Cardiac muscle cell (in vitro differentiated cells and primary cell): ENCODE measurements around the gene PTPRK. TPM values are rescaled to one million over a fixed set of nuclear protein-coding genes. Genes with fewer than 3 reads are reported as not detected.
A peak's percentile ranks its signal among the peaks of the same experiment; 100 is the strongest.

ENCODE experiments used
- DNase-seq, 2 donors: peaks; one replicate each; pipeline versions ENCODE4 v3.0.0 to v3.0.0-alpha.2; 2010 to 2017; ENCODE audit warnings: low read depth in 1 of 2, low spot score in 1 of 2
- H3K27ac ChIP-seq: fragments of 200-600 bp; sonication (generic); 2 replicates; pipeline ENCODE4 v1.5.1; 2016
- H3K27me3 ChIP-seq: fragments of 200-600 bp; sonication (generic); 2 replicates; pipeline ENCODE4 v1.6.0; 2016; ENCODE audit warnings: control low read depth
- H3K36me3 ChIP-seq: fragments of 200-600 bp; sonication (generic); 2 replicates; pipeline ENCODE4 v1.5.1; 2016; ENCODE audit warnings: control low read depth
- H3K4me1 ChIP-seq: fragments of 200-600 bp; sonication (generic); 2 replicates; pipeline ENCODE4 v1.8.1; 2017; ENCODE audit warnings: low read depth, mild to moderate bottlenecking, mixed run types
- H3K4me3 ChIP-seq: fragments of 200-600 bp; sonication (generic); 2 replicates; pipeline ENCODE4 v1.5.1; 2016; ENCODE audit warnings: mild to moderate bottlenecking
- H3K9me3 ChIP-seq: fragments of 200-600 bp; sonication (generic); 2 replicates; pipeline ENCODE4 v1.5.1; 2017; ENCODE audit warnings: low read depth, mild to moderate bottlenecking, control low read depth
- polyA plus RNA-seq: library from polyadenylated mRNA; unstranded; fragments of >200 nt; fragmentation: Nextera tagmentation; extraction: Ambion mirVana; gene quantifications from 2 replicates; pipeline ENCODE4 v1.2.1, GENCODE V29; 2016
- total RNA-seq: library from RNA; depleted of rRNA; stranded (reverse); fragments of >200 nt; gene quantifications from 2 replicates; pipeline ENCODE4 v1.2.3, GENCODE V29; 2016
- TF ChIP-seq, protein P1 (sequence below): IDR thresholded peaks from 2 replicates; pipeline ENCODE4 v1.5.1; 2012; ENCODE audit warnings: low read depth, mild to moderate bottlenecking, low read length

Gene PTPRK
- total and polyA plus RNA-seq, 2 experiments from 2014 or later, result 48.3 to 73.1 TPM

DNA sequence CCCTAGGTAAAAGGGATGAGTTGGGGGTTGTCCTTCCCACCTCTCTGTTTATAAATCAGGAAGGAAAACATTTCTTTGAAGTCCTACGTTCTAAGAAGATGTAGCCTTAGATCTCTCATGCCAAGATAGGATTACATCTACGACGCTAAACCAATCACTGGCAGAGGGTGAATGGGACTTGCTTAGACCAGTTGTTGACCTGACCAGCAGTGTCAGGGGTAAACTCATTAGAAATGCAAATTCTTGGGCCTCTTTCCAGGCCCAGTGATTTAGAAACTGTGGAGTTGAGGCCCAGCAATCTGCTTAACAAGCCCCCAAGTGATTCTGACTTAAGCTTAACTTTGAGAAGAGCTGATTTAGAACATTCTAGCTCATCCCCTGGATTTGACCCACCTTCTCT lies 472.4 kb downstream of the PTPRK start:
- Histone ChIP-seq H3K9me3 (no peaks in the 10 kb centered on the region), H3K4me1 (peaks cover 12% of the 10 kb centered on the region), H3K27me3 (no peaks in the 10 kb centered on the region), H3K27ac (no peak overlapping the region), H3K4me3 (no peak overlapping the region), H3K36me3 (no peaks in the 10 kb centered on the region)
- DNase-seq, result no peak
- TF ChIP-seq, protein P1, sequence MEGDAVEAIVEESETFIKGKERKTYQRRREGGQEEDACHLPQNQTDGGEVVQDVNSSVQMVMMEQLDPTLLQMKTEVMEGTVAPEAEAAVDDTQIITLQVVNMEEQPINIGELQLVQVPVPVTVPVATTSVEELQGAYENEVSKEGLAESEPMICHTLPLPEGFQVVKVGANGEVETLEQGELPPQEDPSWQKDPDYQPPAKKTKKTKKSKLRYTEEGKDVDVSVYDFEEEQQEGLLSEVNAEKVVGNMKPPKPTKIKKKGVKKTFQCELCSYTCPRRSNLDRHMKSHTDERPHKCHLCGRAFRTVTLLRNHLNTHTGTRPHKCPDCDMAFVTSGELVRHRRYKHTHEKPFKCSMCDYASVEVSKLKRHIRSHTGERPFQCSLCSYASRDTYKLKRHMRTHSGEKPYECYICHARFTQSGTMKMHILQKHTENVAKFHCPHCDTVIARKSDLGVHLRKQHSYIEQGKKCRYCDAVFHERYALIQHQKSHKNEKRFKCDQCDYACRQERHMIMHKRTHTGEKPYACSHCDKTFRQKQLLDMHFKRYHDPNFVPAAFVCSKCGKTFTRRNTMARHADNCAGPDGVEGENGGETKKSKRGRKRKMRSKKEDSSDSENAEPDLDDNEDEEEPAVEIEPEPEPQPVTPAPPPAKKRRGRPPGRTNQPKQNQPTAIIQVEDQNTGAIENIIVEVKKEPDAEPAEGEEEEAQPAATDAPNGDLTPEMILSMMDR, result no peak

DNA sequence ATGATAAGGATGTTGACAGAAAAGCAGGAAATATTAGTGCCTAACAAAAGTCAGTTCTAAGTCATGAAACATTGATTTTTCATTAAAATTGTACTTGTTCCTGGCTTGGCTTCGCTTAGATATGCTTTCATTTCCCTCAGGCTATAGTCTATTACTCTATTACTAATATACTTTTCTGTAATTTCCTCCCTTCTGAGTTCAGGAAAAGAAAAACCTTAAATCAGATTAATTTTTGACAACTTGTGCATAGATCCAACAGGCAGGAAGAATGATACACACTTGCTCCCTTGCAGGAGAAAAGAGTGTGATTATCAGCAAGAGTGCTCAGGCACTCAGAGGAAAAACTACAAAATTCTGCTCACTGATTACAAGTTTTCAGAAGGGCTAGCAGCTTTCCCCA lies 474.4 kb downstream of the PTPRK start:
- peaks cover 13% of the 10 kb centered on the region for H3K4me1 ChIP-seq
- no peaks in the 10 kb centered on the region for H3K27me3 ChIP-seq
- no peaks in the 10 kb centered on the region for H3K9me3 ChIP-seq
- H3K27ac ChIP-seq, result peak overlapping the region; percentile 71
- H3K4me3 ChIP-seq, result no peak overlapping the region
- DNase-seq, result no peak
- no peaks in the 10 kb centered on the region for H3K36me3 ChIP-seq
- TF ChIP-seq, protein P1, result no peak

DNA sequence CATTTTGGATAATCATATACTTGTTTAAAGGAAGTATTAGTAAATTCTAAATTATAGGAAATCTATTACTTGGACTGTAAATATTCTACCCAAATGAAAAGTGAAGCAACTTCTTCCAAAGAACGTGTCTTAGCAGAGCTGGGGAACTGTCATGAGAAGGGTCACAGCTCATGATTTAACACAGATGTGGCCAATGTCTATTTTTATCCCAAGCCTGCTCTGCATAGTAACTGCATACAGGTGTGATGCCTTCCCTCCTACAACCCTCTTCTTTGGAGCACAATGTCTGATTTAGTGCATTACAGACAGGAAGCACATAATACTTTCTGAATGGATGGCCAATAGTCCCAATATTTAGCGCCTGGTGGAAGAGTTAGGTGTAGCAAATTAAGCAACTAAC lies 480.9 kb downstream of the PTPRK start:
- Histone ChIP-seq H3K27me3 (no peaks in the 10 kb centered on the region), H3K9me3 (no peaks in the 10 kb centered on the region), H3K27ac (peak overlapping the region; percentile 81), H3K4me3 (no peak overlapping the region), H3K4me1 (peaks cover 27% of the 10 kb centered on the region), H3K36me3 (no peaks in the 10 kb centered on the region)
- DNase-seq, result peak in 1 of 2 donors; percentile 77
- TF ChIP-seq, protein P1, result no peak

DNA sequence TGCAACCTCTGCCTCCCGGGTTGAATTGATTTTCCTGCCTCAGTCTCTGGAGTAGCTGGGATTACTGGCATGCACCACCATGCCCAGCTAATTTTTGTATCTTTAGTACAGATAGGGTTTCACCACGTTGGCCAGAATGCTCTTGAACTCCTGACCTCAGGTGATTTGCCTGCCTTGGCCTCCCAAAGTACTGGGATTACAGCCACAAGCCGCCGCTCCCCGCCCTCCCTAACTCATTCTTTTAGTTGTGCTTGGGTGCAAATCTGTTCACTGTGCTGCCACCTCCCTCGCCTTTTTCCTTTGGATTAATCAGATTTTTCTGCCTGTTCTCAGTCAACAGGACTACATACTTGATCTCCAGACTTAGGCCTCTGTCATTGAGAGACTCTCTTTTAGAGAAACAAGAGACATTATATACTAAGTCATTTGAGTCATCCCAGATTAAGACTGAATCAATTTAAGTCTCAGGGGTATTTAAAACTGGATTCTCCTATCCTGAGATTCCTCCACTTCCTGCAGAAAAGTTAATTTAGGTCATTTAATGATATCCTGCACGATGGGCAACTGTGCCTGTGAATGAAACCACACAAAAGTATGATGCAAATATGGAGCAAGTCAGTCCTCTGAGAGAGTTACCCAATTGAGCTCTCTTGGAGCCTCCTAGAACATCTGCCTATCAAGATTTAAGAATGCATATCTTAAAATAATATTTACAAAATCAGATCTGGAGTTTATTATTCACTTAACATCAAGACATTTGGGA lies 483.4 kb downstream of the PTPRK start:
- TF ChIP-seq, protein P1, result no peak

DNA sequence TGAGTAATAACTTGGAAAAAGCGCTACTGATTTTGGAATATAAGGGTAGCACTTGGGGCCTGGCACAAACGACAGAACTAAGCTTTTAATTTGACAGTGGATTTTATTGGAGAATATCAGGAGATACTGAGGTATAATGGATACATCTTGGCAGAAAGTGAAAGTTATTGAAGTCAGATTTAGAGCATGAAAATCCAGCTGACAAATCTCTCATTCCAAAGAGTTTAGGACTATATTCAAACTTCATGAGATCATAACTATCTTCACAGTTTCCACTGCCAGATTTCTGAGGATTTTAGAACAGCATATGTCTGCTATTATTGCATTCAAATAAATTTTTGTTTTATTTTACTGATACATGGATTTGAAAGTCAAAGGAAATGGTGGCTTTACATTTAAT lies 487.2 kb downstream of the PTPRK start:
- H3K27me3 ChIP-seq, result no peaks in the 10 kb centered on the region
- no peaks in the 10 kb centered on the region for H3K9me3 ChIP-seq
- no peak overlapping the region for H3K4me3 ChIP-seq
- TF ChIP-seq, protein P1, result no peak
- H3K36me3 ChIP-seq, result no peaks in the 10 kb centered on the region
- H3K27ac ChIP-seq, result peak overlapping the region; percentile 57
- H3K4me1 ChIP-seq, result peaks cover 18% of the 10 kb centered on the region
- no peak for DNase-seq

More for the DNA sequence above, 483.4 kb downstream of the PTPRK start:
- peaks cover 28% of the 10 kb centered on the region for H3K4me1 ChIP-seq
- no peaks in the 10 kb centered on the region for H3K36me3 ChIP-seq
- DNase-seq, result peak in 1 of 2 donors; percentile 52
- no peaks in the 10 kb centered on the region for H3K9me3 ChIP-seq
- H3K4me3 ChIP-seq, result no peak overlapping the region
- no peak overlapping the region for H3K27ac ChIP-seq
- H3K27me3 ChIP-seq, result no peaks in the 10 kb centered on the region
